Measurements from ENCODE around the gene LRWD1.

DNA sequence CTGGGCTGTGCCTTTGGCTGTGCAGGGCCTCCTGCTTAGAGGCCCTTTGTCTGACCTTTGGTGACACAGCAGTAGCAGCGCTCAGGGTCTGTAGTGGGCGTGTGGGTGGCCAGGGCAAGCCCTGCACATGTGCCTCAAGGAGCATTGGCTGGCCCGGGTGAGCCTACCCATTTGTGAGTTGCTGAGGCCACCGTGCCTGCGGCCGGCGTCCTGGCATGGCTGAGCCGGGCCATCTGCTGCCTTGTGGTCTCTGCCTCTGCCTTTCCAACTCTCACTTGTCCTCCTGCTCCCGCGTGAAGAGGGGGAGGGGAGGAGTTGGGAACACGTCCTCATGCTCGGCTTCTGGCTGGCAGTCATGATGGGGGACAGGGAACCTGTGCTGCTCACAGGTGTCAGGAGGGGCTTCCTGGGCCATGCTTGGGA is 40.6 kb upstream of the LRWD1 start:
- TF ChIP-seq, protein P1, sequence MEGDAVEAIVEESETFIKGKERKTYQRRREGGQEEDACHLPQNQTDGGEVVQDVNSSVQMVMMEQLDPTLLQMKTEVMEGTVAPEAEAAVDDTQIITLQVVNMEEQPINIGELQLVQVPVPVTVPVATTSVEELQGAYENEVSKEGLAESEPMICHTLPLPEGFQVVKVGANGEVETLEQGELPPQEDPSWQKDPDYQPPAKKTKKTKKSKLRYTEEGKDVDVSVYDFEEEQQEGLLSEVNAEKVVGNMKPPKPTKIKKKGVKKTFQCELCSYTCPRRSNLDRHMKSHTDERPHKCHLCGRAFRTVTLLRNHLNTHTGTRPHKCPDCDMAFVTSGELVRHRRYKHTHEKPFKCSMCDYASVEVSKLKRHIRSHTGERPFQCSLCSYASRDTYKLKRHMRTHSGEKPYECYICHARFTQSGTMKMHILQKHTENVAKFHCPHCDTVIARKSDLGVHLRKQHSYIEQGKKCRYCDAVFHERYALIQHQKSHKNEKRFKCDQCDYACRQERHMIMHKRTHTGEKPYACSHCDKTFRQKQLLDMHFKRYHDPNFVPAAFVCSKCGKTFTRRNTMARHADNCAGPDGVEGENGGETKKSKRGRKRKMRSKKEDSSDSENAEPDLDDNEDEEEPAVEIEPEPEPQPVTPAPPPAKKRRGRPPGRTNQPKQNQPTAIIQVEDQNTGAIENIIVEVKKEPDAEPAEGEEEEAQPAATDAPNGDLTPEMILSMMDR (IDR thresholded peaks at IDR 0.05; ENCODE audit: poor library complexity): no peak
- no peak for TF ChIP-seq EZH2phosphoT487 (IDR thresholded peaks at IDR 0.05; ENCODE audit: low read depth, severe bottlenecking, unreplicated experiment)
